Muscle of arm (tissue), 12 donors: ENCODE measurements around the gene TNIK. TPM values are rescaled to one million over a fixed set of nuclear protein-coding genes. Genes with fewer than 3 reads are reported as not detected.

ENCODE experiments used
- DNase-seq: peaks from one replicate; pipeline ENCODE4 v3.0.0-alpha.2; 2013
- polyA plus RNA-seq, 12 donors: library from polyadenylated mRNA; unstranded; fragments of 120-200 nt; gene quantifications; one replicate each; pipeline ENCODE4 v1.2.1, GENCODE V29; 2013; ENCODE audit not compliant: insufficient read length in 12 of 12

Gene TNIK
- polyA plus RNA-seq, 12 donors, result 24.3 to 57.4 (median 42.7) TPM; not detected in 1

GRCh38 chr3:171194965-171195364, 265.2 kb downstream of the TNIK start:
- DNase-seq, result no peak

GRCh38 chr3:171193693-171194092, 266.5 kb downstream of the TNIK start:
- DNase-seq, result no peak

GRCh38 chr3:171192176-171192854, 267.9 kb downstream of the TNIK start:
- no peak for DNase-seq

DNA sequence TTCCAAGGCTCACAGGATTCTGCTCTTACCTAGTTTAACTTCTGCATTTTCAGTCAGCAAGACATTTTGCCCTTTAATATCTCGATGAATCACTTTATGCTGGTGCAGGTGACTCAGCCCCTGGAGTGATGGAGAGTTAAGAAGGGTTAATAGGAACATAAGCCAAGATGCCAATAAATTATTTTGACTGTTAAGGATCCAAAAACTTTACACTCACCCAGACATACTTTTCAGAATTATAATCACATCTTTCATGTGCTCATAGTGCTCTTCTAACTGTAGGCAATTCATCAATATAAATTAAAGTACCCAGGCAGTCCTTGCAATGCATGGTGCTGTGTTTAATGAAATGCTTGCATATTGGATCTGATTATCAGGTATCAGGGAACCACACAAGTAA, 269.5 kb downstream of the TNIK start:
- no peak for DNase-seq

- no peak for DNase-seq
Observed at GRCh38 chr3:171189394-171190080, 270.7 kb downstream of the TNIK start.

DNA sequence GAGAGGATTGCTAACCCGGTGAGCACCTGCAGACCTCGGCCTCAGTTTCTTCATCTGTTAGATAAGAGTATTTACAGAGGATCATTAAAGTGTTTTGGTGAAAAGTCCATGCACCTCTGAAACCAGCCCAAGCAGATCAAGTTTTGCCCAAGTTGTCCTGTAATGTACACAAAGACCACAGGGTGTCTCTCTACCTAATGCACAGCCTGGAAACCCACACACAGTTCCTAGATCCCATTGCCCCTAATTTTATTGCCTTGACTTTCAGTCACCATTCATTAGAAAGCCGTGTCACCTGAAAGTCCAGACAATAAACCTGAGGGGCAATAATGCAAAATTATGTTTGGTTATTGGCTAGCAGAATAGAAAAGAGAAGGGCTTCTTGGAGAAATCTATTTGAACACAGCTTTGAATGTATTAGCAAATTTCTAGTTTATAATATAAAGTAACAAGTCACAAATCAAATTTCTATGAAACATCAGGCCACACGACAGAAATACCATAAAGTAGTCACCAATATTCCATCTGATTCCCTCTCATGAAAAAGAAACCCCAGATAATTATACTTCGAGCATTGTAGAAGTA, 272.4 kb downstream of the TNIK start:
- peak; percentile 40 for DNase-seq

DNA sequence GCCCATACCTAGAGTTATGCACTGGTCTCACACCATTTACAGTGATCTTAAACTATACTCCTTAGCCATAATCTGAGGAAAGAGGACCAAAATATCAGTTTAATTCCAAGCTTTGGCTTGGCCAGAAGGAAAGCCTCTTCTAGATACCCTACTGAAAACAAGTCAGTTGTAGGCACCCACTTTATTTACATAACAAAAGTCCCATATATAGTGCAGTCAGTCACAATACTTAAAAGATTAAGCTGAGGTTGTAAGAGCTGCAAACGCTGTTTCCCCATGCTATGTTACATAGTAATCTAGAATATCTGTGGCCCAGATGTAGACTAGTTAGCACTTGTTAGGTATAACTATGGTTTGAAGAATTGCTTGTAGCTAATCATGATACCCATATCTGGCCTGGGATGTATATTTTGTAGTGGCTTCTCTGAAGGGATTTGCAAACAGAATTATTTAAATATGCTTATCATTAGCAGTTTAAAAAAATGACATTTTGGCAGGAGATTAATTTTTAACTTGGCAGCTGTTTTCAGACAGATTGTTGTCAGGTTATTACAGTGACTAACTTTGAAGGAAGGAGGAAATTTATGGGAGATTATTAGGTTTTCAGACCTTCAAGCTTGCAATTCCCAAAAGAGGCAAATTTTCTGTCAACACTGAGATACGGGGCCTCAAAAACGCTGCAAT, 273.2 kb downstream of the TNIK start:
- no peak for DNase-seq

DNA sequence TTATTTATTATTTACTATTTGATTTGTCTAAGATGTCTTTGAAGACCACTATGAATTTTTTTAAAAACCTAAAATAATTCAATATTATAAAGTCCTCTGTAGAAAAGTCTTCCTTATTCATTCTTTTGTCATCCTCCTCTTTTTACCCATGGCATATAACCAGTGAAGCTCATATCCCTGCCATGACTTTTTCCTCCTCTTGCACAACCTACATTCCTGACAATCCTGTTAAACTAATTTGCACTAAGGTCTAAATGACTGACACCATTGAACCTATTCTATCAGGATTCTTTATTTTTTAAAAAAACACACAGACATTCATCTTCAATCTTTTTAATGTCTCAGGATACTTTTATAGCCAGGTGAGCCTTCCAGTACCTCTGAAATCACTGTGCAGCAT, 273.8 kb downstream of the TNIK start:
- no peak for DNase-seq

DNA sequence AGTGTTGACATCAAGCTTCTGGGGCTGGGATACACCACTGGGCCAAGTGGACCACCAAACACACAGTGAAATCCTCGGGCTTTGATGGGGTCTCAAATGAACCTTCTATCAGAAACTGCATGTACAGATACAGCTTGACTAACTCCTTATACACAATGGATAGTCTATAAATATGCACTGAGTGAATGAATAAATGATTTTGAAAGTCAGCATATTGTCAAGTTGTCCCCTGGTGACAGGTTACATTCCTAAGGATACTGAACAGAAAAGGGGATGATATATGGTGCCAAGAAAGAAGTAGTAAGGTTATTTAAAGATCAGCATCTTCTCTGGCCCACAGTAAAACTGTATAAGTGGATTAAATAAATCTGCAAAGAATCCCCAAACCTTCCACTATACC, 274.2 kb downstream of the TNIK start:
- DNase-seq, result no peak

DNA sequence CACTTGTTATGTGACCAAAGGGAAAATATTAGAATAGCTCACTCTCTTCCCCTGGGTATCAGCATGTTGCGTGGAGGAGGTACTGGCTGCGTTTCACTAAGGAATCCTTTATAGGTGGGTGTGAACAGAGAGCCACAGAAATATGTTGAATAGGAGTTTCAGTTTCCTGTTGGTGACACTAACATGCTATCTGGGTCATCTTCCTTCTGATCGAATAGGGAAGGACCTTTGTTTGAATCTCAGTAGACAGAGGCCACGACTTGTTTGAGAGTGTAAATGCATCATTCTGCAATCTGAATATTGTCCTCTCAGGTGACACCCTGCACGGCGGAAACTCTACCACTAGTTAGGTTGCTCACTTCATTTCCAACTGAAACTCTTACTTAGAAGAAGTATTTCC, 275.8 kb downstream of the TNIK start:
- no peak for DNase-seq

DNA sequence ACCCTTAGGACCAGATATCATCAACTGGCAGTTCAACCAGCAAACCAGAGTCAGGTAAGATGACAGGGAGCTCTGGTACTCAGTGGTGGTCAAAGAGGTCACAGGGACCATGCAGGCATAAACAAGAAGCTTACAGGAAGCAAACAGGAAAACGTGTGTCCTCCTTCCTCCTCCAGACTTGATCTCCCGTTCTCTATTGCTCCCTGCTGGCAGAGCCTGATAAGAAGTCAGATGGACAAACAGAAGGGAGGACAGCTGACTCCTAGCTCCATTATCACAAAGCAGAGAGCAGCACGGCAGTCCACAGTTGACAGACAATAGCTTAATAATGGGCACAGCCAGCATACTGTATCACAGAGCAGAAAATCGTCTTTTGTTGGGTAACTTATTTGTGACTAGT, 277.2 kb downstream of the TNIK start:
- no peak for DNase-seq

DNA sequence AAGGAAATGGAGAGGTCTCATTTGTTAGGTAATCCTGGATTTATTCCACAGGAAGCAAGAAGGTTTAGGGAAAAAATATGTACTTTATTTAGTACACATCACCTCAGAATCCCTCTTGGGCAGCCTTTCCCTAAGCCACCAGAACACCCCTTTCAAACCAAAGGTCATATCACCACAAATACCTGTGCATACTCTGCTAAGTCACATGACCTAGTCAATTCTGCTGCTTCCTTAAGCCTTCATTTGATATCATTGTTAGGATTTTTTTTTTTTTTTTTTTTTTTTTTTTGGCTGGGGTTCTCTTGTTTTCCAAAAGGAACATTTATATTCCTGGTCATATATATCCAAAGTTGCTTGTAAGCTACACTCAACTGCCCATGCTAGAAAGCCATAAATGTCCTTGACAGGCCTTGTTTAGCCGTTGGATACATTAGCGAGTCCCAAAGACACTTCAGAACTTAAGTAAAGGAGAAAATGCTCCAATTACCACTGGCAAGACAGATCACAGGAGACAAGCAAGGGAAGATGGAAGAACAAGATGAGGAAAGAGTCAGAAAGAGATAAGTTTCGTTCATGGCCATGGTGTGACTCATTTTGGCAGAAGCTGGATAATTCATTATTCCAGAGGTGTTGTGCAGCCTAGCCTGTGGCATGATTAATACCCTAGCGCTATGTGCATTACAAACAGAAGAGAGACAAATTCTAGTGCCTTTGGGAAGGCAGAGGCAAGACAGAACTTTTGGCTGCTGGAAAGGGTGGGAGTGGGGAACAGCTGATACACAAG, 278.1 kb downstream of the TNIK start:
- DNase-seq, result no peak

GRCh38 chr3:171178714-171179113, 281.5 kb downstream of the TNIK start:
- DNase-seq, result no peak

DNA sequence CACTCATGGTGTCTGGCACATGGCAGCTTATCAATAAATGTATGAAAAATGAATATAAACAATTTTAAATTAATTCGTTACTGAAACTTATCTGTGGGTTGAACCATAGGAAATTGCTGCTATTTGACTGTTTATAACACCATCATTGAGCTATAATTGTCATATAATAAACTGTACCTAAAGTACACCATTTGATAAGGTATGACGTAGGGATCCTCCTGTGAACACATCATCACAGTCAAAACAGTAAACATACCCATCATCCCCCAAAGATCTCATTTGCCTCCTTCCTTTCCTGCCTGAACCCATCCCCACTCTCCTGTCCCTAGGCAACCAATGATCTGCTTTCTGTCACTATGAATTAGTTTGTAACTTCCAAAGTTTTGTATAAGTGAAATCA, 282.7 kb downstream of the TNIK start:
- no peak for DNase-seq

DNA sequence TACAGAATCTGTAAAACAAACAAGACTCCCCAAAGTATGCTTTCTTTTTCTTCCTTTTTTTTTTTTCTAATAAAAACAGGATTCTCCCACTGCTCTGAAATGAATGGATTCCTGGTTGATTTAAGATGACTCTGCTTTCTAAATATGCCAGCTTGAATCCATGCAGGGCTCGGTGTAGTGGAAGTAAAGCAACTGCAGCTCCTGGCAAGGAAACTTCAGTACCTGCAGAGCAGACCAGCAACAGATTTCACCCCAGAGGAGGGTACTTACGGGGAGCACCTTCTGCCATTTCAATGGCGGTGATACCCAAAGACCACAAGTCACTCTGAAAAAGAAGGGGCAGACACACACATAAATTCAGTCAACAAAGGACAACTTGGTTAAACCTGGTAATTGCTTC, 283.1 kb downstream of the TNIK start:
- no peak for DNase-seq

GRCh38 chr3:171176244-171176933, 283.8 kb downstream of the TNIK start:
- DNase-seq, result no peak

DNA sequence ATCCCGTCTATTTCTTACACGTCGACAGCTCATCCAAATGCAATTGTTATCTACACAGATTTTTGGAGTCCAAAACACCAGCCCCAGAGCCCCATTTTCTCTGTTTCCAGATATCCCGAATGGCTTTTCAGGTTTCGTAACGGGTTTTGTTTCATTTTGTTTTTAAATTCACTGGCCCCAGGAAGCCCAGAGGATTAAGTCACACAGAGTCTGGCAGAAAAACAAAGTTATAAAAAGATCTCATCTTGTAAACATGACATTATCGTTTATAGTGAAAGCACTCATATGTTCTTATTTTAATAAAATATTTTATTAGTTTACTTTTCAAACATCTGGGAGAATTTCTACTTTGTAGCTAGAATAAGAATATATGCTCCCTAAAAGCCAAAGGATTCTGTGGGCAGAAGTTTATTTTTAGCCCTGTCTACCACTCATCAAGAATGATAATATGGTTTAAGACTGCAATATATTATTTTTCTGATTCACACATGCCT, 284.4 kb downstream of the TNIK start:
- DNase-seq, result no peak

- DNase-seq, result no peak
Observed at GRCh38 chr3:171173736-171174135, 286.5 kb downstream of the TNIK start.

GRCh38 chr3:171172070-171172469, 288.1 kb downstream of the TNIK start:
- no peak for DNase-seq

DNA sequence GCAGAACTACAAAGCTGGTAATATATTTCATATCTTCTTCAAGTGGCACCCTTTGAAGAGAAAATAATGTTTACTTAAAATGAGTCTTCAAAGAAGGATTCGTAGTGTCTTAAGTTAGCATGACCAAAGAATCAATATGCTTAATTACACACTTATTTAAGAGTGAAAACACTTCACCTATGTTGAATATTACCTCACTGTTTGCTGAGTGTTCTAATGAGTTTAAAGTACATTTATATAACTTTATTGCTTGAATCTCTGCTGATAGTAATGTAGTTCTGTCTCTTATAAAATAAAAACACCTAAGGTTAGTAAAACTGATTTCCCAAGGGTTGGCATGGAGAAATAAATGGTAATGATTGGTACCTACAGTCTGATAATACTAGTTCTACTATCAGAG, 290.3 kb downstream of the TNIK start:
- DNase-seq, result no peak

GRCh38 chr3:171169443-171169842, 290.8 kb downstream of the TNIK start:
- DNase-seq, result no peak
